ENCODE measurements around the gene NAPEPLD. TPM values are rescaled to one million over a fixed set of nuclear protein-coding genes. Genes with fewer than 3 reads are reported as not detected.

Gene NAPEPLD
- total and polyA plus RNA-seq, 2 of the 8 experiments (the other 6 are each of a cell fraction or from before 2014, with no cell fraction given), result 4.2 to 9.9 TPM

DNA sequence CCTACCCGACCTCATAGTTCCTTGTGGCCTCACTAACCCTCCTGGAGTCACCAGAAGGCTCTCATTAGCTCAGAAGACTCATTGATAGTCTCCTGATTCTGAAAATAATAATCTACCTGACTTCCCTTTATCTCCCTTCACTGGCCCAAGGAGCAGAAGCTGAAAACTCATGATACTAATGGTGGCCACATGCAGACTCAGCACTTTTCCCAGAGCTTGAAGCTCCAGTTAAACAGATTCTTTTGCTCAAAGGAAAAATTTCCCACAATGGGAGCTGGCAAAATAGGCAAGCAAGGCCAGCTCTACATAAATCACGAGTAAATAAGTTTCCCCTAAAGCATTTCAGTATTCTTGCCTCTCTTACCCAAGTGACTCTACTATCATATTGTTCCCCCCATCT is 8.2 kb downstream of the NAPEPLD start (continued):
- TF ChIP-seq ATF3 (IDR thresholded peaks at IDR 0.05; ENCODE audit: insufficient read depth, low read depth, low read length) (no peak), FOSL1 (IDR thresholded peaks at IDR 0.05; ENCODE audit: insufficient read depth, low read depth, low read length) (no peak), CHD2 (IDR thresholded peaks at IDR 0.05; ENCODE audit: low read length) (no peak), EP300 (IDR thresholded peaks at IDR 0.05; ENCODE audit: borderline replicate concordance in 1 of 2, low read depth in 2 of 2, low read length in 2 of 2) (no peak), CBX5 (IDR thresholded peaks at IDR 0.05; ENCODE audit: low read depth, low read length) (no peak), CTBP2 (IDR thresholded peaks at IDR 0.05; ENCODE audit: borderline replicate concordance, insufficient read depth, insufficient read length, low read length) (no peak), YY1 (IDR thresholded peaks at IDR 0.05; ENCODE audit: low read depth, low read length) (no peak), CHD7 (IDR thresholded peaks at IDR 0.05; ENCODE audit: insufficient replicate concordance, low read length) (no peak)

Data from H1 (cell line).